VCaP (cell line): ENCODE measurements around the gene THOP1.
"Not testable (repeated sequence)": the region's sequence is repeated elsewhere in the genome, so short reads cannot be mapped to it uniquely, and the experiment has no call there.

ENCODE experiments used
- H3K27ac ChIP-seq: fragments of 450-650 bp; 2 replicates; pipeline ENCODE4 v1.5.1; 2017
- CTCF ChIP-seq: fragments of 450-650 bp; conservative IDR thresholded peaks from 2 replicates; pipeline ENCODE4 v1.5.1; 2017; ENCODE audit warnings: mild to moderate bottlenecking, moderate library complexity

Gene THOP1

GRCh38 chr19:2813235-2814160 is 28.2 kb downstream of the THOP1 start:
- TF ChIP-seq CTCF, result no peak
- no peak overlapping the region for H3K27ac ChIP-seq

GRCh38 chr19:2814426-2814825 is 29.1 kb downstream of the THOP1 start:
- no peak overlapping the region for H3K27ac ChIP-seq
- no peak for TF ChIP-seq CTCF

- TF ChIP-seq CTCF, result no peak
- no peak overlapping the region for H3K27ac ChIP-seq
These were observed 29.9 kb downstream of the THOP1 start for GRCh38 chr19:2815191-2815614.

- TF ChIP-seq CTCF, result no peak
- H3K27ac ChIP-seq, result no peak overlapping the region
These were observed 30.6 kb downstream of the THOP1 start for GRCh38 chr19:2815923-2816322.

- no peak overlapping the region for H3K27ac ChIP-seq
- TF ChIP-seq CTCF, result no peak
These were observed 31.3 kb downstream of the THOP1 start for GRCh38 chr19:2816641-2817040.

GRCh38 chr19:2817237-2817829 is 32.0 kb downstream of the THOP1 start:
- H3K27ac ChIP-seq, result not testable (repeated sequence)

- peak within 1 kb of the TSS; percentile 72; the same call in 1 of the 2 replicates for H3K27ac ChIP-seq
- TF ChIP-seq CTCF, result peak; percentile 97
These were observed 34.3 kb downstream of the THOP1 start, which contains the start of gene ZNF554 for GRCh38 chr19:2819540-2820111. TSS of gene ZNF554 (plus strand) at chr19:2819868. CDS start at chr19:2820072, 204 bp downstream.
